PC-9 (cell line): Measurements from ENCODE around the gene SLC9A9. TPM values are rescaled to one million over a fixed set of nuclear protein-coding genes. Genes with fewer than 3 reads are reported as not detected.

ENCODE experiments used
- BruUV-seq: library from RNA; stranded (reverse); fragments of 400-500 nt; replicated peaks from 2 replicates; lab custom pipeline; 2021; lab: Mats Ljungman, UMichigan
- CTCF ChIA-PET: fragments of 300-600 bp; sonication (Branson Sonifier 250); formaldehyde crosslinking; loops from one replicate; lab custom pipeline; 2022; ENCODE audit warnings: antibody characterized with exemption; lab: Charles Lee
- POLR2A ChIA-PET: fragments of 300-600 bp; sonication (Branson Sonifier 250); formaldehyde crosslinking; loops from one replicate; lab custom pipeline; 2022; ENCODE audit warnings: antibody characterized with exemption; ENCODE audit not compliant: unreplicated experiment; lab: Charles Lee
- DNase-seq, 2 experiments: peaks; one replicate each; pipeline versions ENCODE4 v3.0.0 to v3.0.0-alpha.2; 2015 to 2022; ENCODE audit warnings: mixed read lengths in 1 of 2
- H2AFZ ChIP-seq: fragments of 200-600 bp; sonication (generic); 2 replicates; pipeline ENCODE4 v1.8.1; 2017; ENCODE audit warnings: antibody characterized with exemption
- H3F3A ChIP-seq: fragments of 200-600 bp; sonication (generic); 2 replicates; pipeline ENCODE4 v1.8.1; 2017; ENCODE audit warnings: antibody characterized with exemption, mild to moderate bottlenecking, low read depth; ENCODE audit not compliant: insufficient read depth
- H3K27ac ChIP-seq: fragments of 200-600 bp; sonication (generic); 2 replicates; pipeline ENCODE4 v1.6.1; 2016; ENCODE audit warnings: mixed run types
- H3K27me3 ChIP-seq: fragments of 200-600 bp; sonication (generic); 2 replicates; pipeline ENCODE4 v1.6.1; 2016; ENCODE audit warnings: low read depth, mixed run types; ENCODE audit not compliant: insufficient read depth
- H3K36me3 ChIP-seq: fragments of 200-600 bp; sonication (generic); 2 replicates; pipeline ENCODE4 v1.6.1; 2016; ENCODE audit warnings: low read depth, mixed run types
- H3K4me1 ChIP-seq: fragments of 200-600 bp; sonication (generic); replicated peaks from 2 replicates; pipeline ENCODE4 v1.6.1; 2016; ENCODE audit warnings: mixed run types; ENCODE audit not compliant: insufficient read depth
- H3K4me2 ChIP-seq: fragments of 200-600 bp; sonication (generic); 2 replicates; pipeline ENCODE4 v1.6.1; 2017; ENCODE audit warnings: mixed run types
- H3K4me3 ChIP-seq: fragments of 200-600 bp; sonication (generic); 2 replicates; pipeline ENCODE4 v1.6.1; 2016; ENCODE audit warnings: mixed run types
- H3K79me2 ChIP-seq: fragments of 200-600 bp; sonication (generic); 2 replicates; pipeline ENCODE4 v1.6.1; 2017; ENCODE audit warnings: low read depth, mixed run types
- H3K9me2 ChIP-seq: fragments of 200-600 bp; sonication (generic); 2 replicates; pipeline ENCODE4 v1.8.1; 2017; ENCODE audit warnings: mild to moderate bottlenecking; ENCODE audit not compliant: insufficient read depth
- H3K9me3 ChIP-seq: fragments of 200-600 bp; sonication (generic); 2 replicates; pipeline ENCODE4 v1.8.1; 2016; ENCODE audit warnings: low read depth; ENCODE audit not compliant: insufficient read depth
- H4K20me1 ChIP-seq: fragments of 200-600 bp; sonication (generic); 2 replicates; pipeline ENCODE4 v1.8.1; 2017; ENCODE audit not compliant: insufficient read depth
- EZH2 ChIP-seq: fragments of 200-600 bp; sonication (generic); IDR thresholded peaks from 2 replicates; pipeline ENCODE4 v1.8.0; 2017; ENCODE audit warnings: antibody characterized with exemption, low read depth
- intact Hi-C: fragments of 100-400 bp; cut with micrococcal nuclease; formaldehyde crosslinking; loops from one replicate; pipeline ENCODE4 v1.10.0; 2022; ENCODE audit not compliant: unreplicated experiment
- total RNA-seq: library from RNA; stranded (reverse); gene quantifications from 2 replicates; pipeline ENCODE4 v1.2.3, GENCODE V29; 2021
- TF ChIP-seq, protein P1 (sequence below): fragments of 200-600 bp; sonication (generic); conservative IDR thresholded peaks from 2 replicates; pipeline ENCODE4 v1.6.1; 2017; ENCODE audit warnings: mixed run types, antibody characterized with exemption, mild to moderate bottlenecking, moderate library complexity

The SLC9A9 gene
- total RNA-seq, 1 experiment from 2014 or later, result 1.7 TPM

DNA sequence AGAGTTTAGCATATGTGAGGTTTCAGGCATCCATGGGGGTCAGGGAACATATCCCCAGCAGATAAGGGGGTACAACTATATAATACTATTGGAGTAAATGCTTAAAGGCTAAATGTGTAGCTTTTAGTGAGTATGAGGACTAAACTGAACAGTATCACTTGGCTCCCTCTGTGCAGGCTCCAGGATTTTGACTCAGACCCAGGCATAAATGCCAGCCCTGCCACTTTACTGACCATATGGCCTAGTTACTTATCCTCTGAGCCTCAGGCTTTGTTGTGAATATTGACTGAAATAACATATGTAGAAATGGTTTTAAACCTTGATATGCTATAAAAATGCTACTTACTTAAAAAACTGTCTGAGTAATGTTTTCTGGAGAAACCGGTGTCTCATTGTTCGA, 577.1 kb downstream of the SLC9A9 start:
- no peaks in the 10 kb centered on the region for H4K20me1 ChIP-seq
- CTCF ChIA-PET, result no interaction called here
- no peak overlapping the region for H3K4me2 ChIP-seq
- no peaks in the 10 kb centered on the region for H3K9me3 ChIP-seq
- H3K4me3 ChIP-seq, result no peak overlapping the region
- H3K27me3 ChIP-seq, result no peaks in the 10 kb centered on the region
- TF ChIP-seq, protein P1, sequence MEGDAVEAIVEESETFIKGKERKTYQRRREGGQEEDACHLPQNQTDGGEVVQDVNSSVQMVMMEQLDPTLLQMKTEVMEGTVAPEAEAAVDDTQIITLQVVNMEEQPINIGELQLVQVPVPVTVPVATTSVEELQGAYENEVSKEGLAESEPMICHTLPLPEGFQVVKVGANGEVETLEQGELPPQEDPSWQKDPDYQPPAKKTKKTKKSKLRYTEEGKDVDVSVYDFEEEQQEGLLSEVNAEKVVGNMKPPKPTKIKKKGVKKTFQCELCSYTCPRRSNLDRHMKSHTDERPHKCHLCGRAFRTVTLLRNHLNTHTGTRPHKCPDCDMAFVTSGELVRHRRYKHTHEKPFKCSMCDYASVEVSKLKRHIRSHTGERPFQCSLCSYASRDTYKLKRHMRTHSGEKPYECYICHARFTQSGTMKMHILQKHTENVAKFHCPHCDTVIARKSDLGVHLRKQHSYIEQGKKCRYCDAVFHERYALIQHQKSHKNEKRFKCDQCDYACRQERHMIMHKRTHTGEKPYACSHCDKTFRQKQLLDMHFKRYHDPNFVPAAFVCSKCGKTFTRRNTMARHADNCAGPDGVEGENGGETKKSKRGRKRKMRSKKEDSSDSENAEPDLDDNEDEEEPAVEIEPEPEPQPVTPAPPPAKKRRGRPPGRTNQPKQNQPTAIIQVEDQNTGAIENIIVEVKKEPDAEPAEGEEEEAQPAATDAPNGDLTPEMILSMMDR, result no peak
- no peak for TF ChIP-seq EZH2
- intact Hi-C loops, result no loop called here
- POLR2A ChIA-PET, result no interaction called here
- DNase-seq, result no peak
- no peaks in the 10 kb centered on the region for H3F3A ChIP-seq
- H3K9me2 ChIP-seq, result no peaks in the 10 kb centered on the region
- H3K27ac ChIP-seq, result no peak overlapping the region
- H2AFZ ChIP-seq, result no peak overlapping the region
- BruUV-seq, result no TSS peak
- no peaks in the 10 kb centered on the region for H3K79me2 ChIP-seq
- no peaks in the 10 kb centered on the region for H3K36me3 ChIP-seq
- H3K4me1 ChIP-seq, result no peaks in the 10 kb centered on the region

DNA sequence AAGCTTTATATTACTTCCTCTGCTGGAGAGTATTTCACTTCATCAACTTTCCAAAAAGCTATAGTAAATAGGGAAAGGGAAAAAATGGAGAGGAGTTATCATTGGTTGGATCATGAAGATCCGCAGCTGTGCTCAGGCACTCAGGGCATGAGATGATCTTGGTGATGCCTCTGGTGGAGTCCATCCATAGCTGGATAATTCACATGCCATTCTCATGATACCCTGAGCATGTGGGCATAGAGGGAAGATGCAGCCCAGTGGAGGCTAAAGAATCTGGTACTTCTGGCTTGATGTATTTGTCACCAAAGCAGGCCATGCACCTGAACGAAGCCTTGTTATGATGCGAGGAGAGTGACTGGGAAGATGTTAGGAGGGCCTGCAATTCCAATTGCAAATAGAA, 578.5 kb downstream of the SLC9A9 start:
- Histone ChIP-seq H3K79me2 (no peaks in the 10 kb centered on the region), H3F3A (no peaks in the 10 kb centered on the region), H3K9me3 (no peaks in the 10 kb centered on the region), H3K27ac (no peak overlapping the region), H4K20me1 (no peaks in the 10 kb centered on the region), H3K4me1 (no peaks in the 10 kb centered on the region), H3K36me3 (no peaks in the 10 kb centered on the region), H3K27me3 (no peaks in the 10 kb centered on the region), H3K9me2 (no peaks in the 10 kb centered on the region), H2AFZ (no peak overlapping the region), H3K4me2 (no peak overlapping the region), H3K4me3 (no peak overlapping the region)
- no peak for DNase-seq
- POLR2A ChIA-PET, result no interaction called here
- CTCF ChIA-PET, result no interaction called here
- BruUV-seq, result no TSS peak
- TF ChIP-seq EZH2, result no peak
- TF ChIP-seq, protein P1, result no peak
- intact Hi-C loops, result no loop called here

DNA sequence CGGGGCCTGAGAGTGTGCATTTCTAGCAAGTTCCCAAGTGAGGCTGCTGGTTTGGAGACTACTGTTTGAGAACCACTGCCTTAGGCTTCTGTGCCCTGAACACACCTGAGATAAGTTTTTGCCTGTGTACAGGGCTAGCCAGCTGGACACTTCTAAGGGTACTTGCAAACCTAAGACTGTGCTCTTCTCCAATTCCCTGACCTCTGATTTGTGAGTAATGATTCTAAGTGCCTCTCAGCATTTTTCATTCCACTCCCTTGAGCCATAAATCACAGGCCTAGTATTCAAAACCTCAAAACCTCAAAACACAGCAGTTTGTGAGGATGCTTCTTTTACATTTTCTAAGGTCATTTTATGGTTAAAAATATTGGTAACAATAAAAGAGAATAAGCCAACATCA, 580.3 kb downstream of the SLC9A9 start:
- no peaks in the 10 kb centered on the region for H3K9me3 ChIP-seq
- intact Hi-C loops, result no loop called here
- ChIA-PET POLR2A (interaction anchor here (0.5 kb wide), 1 partner anchor 532 kb away, joined by 9 read pairs; no protein-coding TSS in a partner anchor), CTCF (no interaction called here)
- no peak for TF ChIP-seq EZH2
- TF ChIP-seq, protein P1, result no peak
- H3K36me3 ChIP-seq, result no peaks in the 10 kb centered on the region
- no peaks in the 10 kb centered on the region for H3K9me2 ChIP-seq
- no peak overlapping the region for H3K4me2 ChIP-seq
- BruUV-seq, result no TSS peak
- H3K27me3 ChIP-seq, result no peaks in the 10 kb centered on the region
- H3K79me2 ChIP-seq, result no peaks in the 10 kb centered on the region
- no peaks in the 10 kb centered on the region for H3K4me1 ChIP-seq
- no peaks in the 10 kb centered on the region for H4K20me1 ChIP-seq
- H3K4me3 ChIP-seq, result no peak overlapping the region
- H2AFZ ChIP-seq, result no peak overlapping the region
- H3K27ac ChIP-seq, result no peak overlapping the region
- no peak for DNase-seq
- H3F3A ChIP-seq, result no peaks in the 10 kb centered on the region
